Stimulated activated naive CD4-positive, alpha-beta T cell treated with Interleukin-2 at 50 U/mL for 16 hours (primary cell): Measurements from ENCODE around the gene RUVBL2.

Experiments
- DNase-seq: peaks from one replicate; lab custom pipeline; 2025; lab: John Stamatoyannopoulos, UW

The RUVBL2 gene

DNA sequence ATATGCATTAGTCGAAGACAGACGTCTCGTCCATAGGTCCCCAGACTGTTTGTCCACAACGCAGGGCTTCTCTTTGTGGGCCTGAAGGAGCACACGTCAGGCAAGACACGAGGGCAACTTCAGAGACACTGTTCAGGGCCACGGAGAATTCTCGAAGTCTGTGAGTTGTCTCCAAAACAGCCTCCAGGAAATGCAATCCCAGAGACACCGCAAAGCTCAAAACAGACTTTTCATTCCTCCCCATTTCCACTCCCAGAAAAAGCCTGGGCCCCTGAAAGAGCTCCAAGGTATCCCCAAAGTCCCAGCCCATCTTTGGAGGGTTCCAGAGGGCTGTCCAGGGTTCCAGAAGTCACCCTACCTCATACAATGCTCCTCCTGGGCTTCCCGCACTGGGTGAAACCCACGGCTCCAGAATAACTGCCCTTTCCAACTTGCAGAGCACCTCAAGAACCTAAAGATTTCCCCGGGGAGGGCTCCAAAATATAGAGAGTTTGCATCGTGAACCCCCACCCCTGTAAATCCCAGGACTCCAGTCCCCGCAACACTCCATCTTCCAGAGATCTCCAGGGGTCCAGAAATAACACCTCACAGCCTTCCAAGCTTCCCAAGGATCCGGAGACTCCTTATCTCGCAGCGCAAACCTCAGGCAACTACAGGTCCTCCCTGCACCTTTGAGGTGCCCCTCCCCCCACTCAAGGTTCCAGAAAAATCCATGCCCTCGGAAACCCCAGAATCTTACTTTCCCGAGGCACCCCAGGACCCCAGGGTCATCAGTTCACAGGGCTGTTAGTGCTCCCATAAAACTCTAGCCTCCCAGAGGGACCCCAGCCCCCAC is 29.3 kb upstream of the RUVBL2 start:
- DNase-seq: no peak

DNA sequence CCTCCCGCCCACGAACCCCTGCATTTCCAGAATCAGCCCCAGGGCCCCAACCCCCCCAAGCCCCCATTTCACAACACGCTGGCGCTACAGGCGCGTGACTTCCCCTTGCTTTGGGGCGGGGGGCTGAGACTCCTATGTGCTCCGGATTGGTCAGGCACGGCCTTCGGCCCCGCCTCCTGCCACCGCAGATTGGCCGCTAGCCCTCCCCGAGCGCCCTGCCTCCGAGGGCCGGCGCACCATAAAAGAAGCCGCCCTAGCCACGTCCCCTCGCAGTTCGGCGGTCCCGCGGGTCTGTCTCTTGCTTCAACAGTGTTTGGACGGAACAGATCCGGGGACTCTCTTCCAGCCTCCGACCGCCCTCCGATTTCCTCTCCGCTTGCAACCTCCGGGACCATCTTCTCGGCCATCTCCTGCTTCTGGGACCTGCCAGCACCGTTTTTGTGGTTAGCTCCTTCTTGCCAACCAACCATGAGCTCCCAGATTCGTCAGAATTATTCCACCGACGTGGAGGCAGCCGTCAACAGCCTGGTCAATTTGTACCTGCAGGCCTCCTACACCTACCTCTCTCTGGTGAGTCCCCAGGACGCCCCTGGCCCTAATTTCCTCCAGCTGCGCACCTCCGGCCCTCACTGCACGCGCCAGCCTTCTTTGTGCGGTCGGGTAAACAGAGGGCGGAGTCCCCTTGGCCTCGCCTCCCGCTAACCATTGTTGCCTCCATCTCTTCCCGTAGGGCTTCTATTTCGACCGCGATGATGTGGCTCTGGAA is 28.5 kb upstream of the RUVBL2 start, which contains the start of gene FTL:
TSS of gene FTL (plus strand) at position 270 of the 766 bp plus-strand sequence. CDS start at position 469, 199 bp downstream.
- DNase-seq: peak; percentile 89

DNA sequence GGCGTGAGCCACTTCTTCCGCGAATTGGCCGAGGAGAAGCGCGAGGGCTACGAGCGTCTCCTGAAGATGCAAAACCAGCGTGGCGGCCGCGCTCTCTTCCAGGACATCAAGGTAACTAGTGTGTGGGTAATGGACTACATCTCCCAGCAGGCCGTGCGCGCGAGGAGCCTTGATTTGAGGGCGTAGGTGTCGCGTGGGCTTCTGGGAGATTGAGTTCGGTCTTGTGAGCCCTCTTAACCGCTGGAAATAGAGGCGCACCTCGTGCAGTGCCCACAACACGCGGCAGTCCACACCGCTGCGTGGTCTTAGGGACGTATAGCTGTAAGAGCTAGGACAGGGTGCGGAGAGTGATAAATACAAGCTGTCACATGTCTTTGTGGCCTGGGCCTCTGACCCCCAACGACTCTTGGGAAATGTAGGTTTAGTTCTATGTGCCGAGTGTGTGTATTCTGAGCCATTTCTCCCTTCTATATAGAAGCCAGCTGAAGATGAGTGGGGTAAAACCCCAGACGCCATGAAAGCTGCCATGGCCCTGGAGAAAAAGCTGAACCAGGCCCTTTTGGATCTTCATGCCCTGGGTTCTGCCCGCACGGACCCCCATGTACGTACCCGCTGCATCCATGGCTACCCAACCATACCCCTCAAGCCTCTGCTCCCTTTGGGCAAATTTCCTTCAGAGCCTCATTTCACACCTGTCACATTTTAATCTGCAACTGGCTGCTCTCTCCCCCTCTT is 27.7 kb upstream of the RUVBL2 start:
- peak; percentile 90 for DNase-seq

DNA sequence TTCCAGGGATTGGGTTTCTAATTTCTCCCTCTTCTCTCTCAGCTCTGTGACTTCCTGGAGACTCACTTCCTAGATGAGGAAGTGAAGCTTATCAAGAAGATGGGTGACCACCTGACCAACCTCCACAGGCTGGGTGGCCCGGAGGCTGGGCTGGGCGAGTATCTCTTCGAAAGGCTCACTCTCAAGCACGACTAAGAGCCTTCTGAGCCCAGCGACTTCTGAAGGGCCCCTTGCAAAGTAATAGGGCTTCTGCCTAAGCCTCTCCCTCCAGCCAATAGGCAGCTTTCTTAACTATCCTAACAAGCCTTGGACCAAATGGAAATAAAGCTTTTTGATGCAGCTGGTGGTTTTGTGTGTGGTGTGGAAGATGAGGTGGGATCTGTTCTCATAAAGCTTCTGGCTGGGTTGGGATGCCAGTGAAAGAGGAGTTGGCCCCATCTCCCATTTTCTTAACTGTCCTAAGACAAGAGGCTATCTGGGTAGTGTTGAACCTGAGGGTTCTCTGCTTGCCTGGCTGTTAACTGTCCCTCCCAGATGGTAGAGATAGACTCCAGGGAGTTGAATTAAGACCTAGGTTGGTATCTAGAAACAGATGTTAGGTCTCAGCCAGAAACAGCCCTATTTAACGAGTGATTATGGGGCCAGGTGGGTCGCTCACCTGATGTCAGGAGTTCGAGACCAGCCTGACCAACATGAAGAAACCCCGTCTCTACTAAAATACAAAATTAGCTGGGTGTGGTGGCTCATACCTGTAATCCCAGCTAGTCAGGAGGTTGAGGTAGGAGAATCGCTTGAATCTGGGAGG is 26.9 kb upstream of the RUVBL2 start:
- no peak for DNase-seq

DNA sequence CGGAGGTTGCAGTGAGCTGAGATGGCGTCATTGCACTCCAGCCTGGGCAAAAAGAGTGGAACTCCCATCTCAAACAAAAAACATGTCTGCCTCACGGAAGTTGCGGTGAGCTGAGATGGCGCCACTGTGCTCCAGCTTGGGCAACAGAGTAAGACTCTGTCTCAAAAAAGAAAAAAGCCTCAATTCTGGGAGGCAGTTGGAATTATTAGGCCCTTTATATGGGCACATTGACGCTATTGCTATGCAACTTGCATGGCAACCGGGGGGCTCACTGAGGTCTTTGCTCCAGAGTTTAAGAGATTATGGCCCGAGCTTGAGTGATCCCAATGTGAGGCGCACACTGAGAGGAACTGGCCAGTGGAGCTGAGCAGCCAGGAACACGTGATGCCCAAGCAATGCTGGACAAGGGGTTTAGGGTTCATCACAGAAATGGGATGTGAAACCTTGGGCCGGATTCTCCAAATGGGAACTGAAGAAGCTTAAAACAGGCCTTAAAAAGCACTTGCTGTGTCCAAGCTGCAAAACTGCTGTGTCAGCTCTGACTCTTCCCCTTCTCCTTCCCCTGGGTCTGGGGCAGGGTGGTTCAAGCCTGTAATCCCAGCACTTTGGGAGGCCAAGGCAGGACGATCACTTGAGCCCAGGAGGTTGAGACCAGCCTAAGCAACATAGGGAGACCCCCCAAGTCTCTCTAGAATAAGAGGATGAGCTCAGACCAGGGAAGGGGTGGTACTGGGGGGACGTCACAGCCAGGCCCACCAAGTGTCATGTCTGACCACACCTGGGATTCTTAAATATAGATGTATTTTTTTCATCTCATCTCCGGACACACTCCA is 26.1 kb upstream of the RUVBL2 start:
- no peak for DNase-seq

DNA sequence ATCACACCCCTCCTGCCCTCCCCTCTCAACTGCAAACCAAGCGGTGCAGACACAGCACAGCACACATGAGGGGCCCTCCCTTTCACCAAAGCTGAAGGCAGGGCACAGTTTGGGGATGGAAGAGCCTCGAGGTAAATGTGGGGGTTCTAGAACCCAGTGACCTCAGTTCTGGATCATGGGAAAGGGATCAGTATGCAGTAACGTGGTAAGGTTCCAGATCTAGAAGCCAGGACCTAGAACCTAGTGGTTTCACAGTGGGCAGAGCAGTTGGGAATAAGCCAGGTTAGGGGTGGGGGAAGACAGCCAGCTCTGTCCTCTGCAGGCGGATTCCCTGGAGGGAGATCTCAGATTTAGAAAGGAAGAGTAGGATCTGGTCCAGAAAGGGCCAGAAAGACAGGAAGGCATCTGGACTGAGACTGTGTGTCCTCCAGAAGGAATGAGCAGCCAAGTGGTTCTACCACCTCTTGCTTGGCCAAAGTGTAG is 25.5 kb upstream of the RUVBL2 start:
- no peak for DNase-seq

DNA sequence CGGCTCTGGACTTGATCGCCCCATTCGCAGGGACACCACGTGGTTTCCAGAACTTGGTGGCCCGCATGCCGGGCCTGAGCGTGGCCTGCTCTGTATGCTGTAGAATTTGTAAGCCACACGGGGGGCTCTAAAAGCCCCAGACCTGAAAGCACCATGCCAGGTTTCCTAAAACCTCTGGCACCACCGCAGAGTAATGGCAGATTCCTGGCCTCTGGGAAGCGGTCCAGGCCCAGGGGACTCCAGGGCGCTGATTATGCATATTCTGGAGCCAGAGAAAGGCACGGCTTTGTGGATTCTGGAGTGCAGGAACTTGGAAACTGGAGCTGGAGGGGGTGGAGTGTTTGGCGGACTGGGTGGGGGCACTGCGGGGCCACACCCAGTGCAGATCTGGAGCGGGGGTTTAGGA is 24.9 kb upstream of the RUVBL2 start:
- DNase-seq: no peak

DNA sequence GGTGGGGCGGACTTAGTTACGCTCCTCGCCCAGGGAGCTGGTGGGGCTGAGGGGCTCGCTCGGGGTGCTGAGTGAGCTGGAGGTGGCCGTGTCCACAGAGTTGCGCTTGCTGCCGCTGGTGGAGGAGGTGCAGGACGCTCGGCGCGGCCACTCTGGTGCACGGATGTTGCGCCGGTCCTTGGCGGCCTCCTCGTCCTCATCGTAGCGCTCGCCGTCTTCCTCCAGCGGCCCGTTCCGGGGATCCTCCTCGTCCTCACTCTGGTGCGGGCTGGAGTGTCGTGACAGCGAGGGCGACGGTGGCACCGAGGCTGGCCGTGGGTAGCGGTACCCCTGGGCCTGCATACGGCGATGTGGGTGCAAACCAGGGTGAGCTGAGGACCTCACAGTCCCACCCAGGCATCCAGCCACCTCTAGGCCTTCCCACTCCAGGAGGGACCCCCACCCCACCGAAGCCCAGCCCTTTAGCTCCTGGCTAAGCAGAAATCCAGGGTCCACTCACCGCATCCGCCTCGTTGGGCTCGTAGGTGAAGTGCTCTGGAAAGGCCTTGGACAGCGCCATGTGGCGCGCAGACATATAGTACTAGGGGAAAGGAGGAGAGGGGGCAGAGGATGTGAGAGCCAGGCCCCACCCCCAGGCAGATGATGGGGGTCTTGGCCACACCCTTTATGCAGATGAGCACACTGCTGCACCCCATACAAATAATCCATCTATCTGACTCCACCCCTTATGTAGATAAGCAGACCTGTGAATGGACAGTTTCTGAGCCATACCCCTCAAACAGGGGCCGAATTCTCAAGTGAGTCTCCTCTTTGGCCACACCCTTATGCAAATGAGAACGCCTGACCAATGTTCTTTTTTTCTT is 24.2 kb upstream of the RUVBL2 start:
- no peak for DNase-seq

DNA sequence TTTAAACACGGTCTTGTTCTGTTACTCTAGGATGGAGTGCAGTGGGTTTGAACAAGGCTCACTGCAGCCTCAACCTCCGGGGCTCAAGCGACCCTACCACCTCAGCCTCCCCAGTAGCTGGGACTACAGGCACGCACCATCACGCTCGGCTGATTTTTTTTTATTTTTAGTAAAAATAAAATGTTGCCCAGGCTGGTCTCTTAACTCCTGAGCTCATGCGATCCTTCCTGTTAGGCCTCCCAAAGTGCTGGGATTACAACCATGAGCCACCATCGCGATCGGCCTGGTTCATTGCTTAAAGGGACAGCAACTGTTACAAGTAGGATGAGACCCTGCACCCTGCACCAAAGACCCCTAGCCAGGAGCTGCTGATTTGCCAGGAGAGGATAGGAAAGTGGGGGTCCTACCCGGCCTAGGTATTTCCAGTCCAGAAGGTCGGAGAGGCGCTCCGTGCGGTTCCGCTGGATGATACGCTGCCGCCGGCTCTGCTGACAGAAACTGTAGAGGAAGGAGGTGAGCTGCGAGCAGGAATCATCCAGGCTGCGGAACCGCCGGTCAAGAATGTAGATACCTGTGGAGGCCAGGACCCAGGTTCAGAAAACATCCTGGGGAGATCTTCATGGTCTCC is 23.4 kb upstream of the RUVBL2 start:
- no peak for DNase-seq

DNA sequence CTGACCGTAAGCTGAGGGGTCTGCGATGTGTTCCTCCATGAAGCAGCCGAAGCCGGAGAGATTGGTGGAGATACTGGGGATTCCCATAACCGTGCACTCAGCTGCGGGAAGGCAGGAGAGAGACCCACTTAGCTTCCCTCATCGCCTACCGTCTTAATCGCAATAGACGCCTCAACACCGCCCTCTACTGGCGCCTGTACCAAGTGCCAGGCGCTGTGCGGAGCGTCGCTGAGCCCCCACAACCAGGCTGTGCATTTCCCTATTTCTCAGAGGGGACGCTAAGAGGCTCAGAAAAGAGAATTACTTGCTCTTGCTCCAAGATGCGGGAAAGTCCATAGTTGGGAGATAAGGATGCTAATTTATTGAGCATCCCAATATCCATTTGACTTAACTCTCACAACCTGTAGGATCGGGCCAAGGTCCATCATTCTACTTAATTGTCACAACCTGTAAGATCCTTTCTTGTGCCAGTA is 22.7 kb upstream of the RUVBL2 start:
- DNase-seq: peak; percentile 76

DNA sequence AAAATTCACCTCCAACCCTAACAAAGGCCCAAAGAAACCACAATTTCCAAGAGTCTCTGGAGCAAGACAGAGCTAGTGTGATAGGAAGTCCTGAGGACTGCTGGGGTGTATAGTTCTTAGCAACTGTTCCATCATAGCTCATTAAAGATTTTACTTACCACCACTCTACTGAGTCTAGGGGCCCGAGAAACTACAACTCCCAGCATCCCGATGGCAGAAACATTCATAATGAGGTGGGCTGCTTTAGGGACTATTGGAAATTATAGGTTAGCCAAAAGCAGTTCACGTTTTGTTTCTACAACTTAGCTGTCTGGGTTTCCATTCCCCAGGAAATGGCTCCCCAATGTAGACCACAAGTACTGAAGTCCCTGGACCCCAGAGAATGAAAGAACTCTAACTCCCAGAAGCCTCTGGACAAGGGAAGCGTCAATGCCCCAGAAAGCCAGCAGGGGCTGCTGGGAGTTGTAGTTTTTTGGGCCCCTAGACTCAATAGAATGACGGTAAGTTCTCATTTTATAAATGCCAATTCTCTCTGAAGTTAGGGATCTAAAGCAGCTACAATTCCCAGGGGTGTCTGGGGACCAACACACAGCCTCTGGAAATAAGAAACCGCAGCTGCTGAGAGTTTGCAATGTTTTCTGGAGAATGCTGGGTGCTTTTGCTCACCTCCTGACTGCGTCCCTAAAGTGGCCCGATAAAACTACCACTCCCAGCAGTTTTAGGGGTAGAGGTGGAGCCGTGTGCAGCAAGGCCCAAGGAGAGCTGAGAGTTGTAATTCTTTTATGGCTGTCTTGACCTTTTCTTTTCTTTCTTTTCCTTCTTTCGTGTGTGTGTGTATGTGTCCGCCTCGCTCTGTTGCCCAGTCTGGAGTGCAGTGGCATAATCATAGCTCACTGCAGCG is 17.5 kb upstream of the RUVBL2 start:
- peak; percentile 16 for DNase-seq

DNA sequence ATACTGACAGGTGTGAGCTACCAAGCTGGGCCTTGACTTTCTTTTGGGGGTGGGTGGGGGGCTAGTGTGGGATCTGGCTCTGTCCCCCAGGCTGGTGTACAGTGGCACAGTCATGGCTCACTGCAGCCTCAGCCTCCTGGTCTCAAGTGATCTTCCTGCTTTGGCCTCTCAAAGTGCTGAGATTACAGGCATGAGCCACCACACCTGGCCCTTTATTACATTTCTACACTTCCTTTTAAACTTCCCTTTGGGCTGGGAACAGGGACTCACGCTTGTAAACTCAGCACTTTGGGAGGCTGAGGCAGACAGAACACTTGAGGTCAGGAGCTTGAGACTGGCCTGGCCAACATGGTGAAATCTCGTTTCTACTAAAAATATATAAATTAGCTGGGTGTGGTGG is 16.6 kb upstream of the RUVBL2 start:
- no peak for DNase-seq

DNA sequence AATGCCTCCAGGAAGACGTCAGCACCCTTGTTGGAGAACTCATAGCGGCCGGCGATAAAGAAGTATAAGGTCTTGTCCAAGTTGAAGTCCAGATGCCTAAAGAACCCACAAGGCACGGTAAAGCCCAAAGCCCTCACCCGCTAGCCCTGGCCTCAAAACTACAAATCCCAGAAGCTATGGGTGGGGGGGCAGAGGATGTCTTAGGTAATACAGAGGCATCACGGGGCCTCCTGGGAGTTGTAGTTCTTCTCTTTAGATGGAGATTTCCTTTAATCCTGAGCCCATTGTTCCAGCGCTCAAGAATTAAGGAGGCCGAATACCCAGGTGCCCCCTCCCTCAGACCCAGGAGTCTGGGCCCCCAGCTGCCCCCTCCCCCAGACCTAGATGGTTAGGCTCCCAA is 11.4 kb upstream of the RUVBL2 start:
- DNase-seq: no peak

DNA sequence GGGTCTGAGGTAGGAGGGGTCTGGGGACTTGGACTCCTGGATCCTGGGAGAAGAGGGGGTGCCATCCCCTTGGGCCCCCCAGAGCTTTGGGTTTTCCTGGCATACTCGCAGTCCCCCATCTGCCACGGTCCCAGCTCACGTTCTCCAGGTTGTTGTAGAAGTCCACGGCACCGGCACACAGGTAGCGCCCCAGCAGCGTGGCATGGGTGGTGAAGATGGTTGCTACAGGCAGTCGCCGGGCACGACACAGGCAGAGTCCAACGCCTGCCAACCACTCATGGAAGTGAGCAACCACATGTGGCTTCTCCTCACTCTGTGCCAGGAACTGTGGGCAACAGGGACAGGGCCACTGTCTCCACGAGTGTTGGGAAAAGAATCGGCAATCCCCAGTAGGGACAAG is 8.0 kb upstream of the RUVBL2 start:
- DNase-seq: no peak

DNA sequence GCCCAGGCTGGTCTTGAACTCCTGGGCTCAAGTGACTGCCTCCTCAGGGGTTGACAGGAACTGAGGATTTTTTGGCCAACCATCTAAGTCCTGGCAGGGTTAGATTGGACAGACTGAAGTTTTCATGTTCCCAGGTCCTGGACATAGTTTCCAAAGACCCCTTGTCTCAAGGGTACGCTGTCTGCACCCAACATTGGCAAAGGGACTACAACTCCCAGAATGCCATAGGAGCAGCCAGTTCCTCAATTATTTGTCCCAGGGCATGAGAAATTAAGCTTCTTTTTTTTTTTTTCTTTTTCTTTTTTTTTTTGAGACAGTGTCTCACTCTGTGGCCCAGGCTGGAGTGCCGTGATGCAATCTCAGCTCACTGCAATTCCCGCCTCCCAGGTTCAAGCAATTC is 7.5 kb upstream of the RUVBL2 start:
- no peak for DNase-seq

DNA sequence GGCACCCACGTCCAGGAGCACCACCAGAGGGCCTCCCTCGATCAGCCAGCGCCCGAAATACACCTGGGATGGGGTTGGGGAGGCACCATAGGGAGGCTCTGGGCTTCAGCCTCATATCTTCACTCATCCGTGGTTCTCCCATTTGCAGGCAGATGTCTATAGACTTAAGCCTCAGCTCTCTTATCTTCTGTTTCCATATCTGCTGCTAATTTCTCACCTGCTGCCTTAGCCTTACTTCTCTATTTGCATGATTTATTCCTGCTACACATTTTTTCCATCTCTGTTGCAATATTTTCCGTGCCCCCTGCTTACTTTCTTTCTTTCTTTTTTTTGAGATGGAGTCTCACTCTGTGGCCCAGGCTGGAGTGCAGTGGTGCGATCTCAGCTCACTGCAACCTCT is 6.4 kb upstream of the RUVBL2 start:
- no peak for DNase-seq

DNA sequence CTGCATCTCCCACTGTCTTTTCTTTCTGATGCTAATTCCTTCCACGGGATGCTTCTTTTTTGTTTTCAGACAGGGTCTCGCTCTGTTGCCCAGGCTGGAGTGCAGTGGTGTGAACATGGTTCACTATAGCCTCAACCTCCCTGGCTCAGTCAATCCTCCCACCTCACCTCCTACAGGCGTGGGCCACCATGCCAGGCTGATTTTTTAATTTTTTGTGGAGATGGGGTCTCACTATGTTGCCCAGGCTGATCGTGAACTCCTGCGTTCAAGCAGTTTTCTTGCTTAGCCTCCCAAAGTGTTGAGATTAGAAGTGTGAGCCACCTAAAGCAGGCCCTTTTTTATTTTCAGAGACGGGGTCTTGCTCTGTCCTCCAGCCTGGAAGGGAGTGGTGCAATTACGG is 5.4 kb upstream of the RUVBL2 start:
- no peak for DNase-seq

DNA sequence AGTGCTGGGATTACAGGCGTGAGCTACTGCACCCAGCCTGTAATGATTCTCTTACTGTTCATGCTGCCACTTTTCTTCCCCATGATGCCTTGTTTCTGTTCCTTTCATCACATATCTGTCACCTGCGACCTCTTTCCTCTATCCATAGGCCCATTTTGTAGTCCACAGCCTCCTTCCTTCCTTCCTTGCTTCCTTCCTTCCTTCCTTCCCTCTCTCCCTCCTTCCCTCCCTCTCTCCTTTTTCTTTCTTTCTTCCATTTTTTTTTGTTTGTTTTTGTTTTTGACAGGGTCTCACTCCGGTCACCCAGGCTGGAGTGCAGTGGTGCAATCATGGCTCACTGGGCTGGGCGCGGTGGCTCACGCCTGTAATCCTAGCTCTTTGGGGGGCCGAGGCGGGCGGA is 4.8 kb upstream of the RUVBL2 start:
- DNase-seq: no peak
